ENCODE measurements around the gene GOLGA1. TPM values are rescaled to one million over a fixed set of nuclear protein-coding genes. Genes with fewer than 3 reads are reported as not detected.

GOLGA1 gene
- total and polyA plus RNA-seq, 2 of the 13 experiments (the other 11 are each of a cell fraction or from before 2014, with no cell fraction given) = 12.7 to 15.9 TPM

DNA sequence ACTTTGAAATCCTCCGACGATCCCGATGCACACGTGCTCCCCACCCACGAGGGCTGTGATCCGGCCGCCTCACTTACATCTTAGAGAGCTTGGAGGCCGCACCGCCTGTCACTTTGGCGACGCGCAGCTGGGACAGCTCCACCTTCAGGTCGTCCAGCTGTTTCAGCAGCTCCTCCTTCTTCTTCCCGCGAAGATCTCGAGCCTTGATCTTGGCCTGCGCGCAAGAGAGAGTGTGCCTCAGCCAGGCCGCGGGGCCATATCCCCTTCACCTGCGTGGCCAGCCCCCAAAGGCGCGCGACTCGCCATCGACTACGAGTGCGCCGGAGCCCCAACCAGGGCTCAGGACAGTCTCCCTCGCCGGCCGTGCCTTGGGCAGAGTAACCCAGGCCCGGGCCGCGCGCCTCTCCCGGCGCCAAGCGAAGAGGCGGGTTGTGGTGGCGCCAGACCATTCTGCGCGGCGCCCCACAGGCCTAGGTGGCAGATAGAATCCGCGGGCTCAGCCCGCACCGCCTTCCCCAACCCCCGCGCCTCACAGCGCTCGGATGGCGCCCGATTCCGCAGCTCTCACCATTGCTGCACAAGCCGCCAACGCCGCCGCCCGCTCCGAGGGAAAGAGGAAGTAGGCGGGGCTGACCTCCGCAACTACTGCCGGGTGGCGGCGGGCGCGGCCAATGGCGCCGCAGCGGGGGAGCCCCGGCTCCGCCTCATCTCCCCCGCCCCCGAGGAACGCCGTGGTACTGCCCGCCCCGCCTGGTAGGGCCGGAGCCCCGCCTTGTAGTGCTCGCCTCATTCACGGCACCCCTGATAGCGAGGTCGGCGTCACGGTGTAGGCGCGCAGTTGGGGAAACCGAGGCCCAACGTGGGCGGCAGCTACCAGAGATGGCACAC lies 79.3 kb downstream of the GOLGA1 start, which contains the start of the genes ARPC5L and RPL35 (continued):
- TF ChIP-seq, protein P1, sequence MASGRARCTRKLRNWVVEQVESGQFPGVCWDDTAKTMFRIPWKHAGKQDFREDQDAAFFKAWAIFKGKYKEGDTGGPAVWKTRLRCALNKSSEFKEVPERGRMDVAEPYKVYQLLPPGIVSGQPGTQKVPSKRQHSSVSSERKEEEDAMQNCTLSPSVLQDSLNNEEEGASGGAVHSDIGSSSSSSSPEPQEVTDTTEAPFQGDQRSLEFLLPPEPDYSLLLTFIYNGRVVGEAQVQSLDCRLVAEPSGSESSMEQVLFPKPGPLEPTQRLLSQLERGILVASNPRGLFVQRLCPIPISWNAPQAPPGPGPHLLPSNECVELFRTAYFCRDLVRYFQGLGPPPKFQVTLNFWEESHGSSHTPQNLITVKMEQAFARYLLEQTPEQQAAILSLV (CRISPR knock-in tag; IDR thresholded peaks at IDR 0.05; ENCODE audit: borderline replicate concordance) = peak; percentile 77
- TF ChIP-seq GPN1 (CRISPR knock-in tag; IDR thresholded peaks at IDR 0.05; ENCODE audit: borderline replicate concordance) = no peak
- TF ChIP-seq NR2C2 (CRISPR knock-in tag; IDR thresholded peaks at IDR 0.05; ENCODE audit: borderline replicate concordance) = peak; percentile 100
- no peak for TF ChIP-seq SMC3 (IDR thresholded peaks at IDR 0.05; ENCODE audit: low read length)
- TF ChIP-seq CBX2 (IDR thresholded peaks at IDR 0.05; ENCODE audit: low read depth, low read length) = no peak
- TF ChIP-seq CBX2 (CRISPR knock-in tag; IDR thresholded peaks at IDR 0.05; ENCODE audit: low read depth) = no peak
- TF ChIP-seq ZUFSP (CRISPR knock-in tag; IDR thresholded peaks at IDR 0.05; ENCODE audit: borderline replicate concordance) = no peak
- TF ChIP-seq NCOA5 (CRISPR knock-in tag; IDR thresholded peaks at IDR 0.05) = no peak
- no peak; the same call in 1 of the 2 replicates for TF ChIP-seq RELA (CRISPR knock-in tag; IDR thresholded peaks at IDR 0.05)
- TF ChIP-seq ZNF674 (CRISPR knock-in tag; IDR thresholded peaks at IDR 0.05; ENCODE audit: low read depth) = no peak; the same call in 1 of the 2 replicates
- TF ChIP-seq NFE2 (CRISPR knock-in tag; IDR thresholded peaks at IDR 0.05) = no peak
- TF ChIP-seq ZFY (CRISPR knock-in tag; IDR thresholded peaks at IDR 0.05) = peak; percentile 96
- peak; percentile 91; the same call in 1 of the 2 replicates for TF ChIP-seq KDM5B (CRISPR knock-in tag; IDR thresholded peaks at IDR 0.05; ENCODE audit: borderline replicate concordance)
- TF ChIP-seq KLF6 (CRISPR knock-in tag; IDR thresholded peaks at IDR 0.05) = peak; percentile 69; the same call in 1 of the 2 replicates
- TF ChIP-seq YEATS4 (CRISPR knock-in tag; IDR thresholded peaks at IDR 0.05; ENCODE audit: borderline replicate concordance) = peak; percentile 98
- TF ChIP-seq ZNF572 (CRISPR knock-in tag; IDR thresholded peaks at IDR 0.05) = no peak
- TF ChIP-seq ZNF776 (CRISPR knock-in tag; IDR thresholded peaks at IDR 0.05) = peak; percentile 50; the same call in 1 of the 2 replicates
- TF ChIP-seq POLR2G (IDR thresholded peaks at IDR 0.05; ENCODE audit: low read depth, low read length) = peak; percentile 97
- no peak; the same call in 1 of the 2 replicates for TF ChIP-seq ZNF562 (CRISPR knock-in tag; IDR thresholded peaks at IDR 0.05; ENCODE audit: borderline replicate concordance)
- 0 out of 2 replicates have a peak, but pooled peaks have one; percentile 35 for TF ChIP-seq FOXJ3 (CRISPR knock-in tag; IDR thresholded peaks at IDR 0.05; ENCODE audit: borderline replicate concordance)
- TF ChIP-seq ZIK1 (CRISPR knock-in tag; IDR thresholded peaks at IDR 0.05; ENCODE audit: borderline replicate concordance, low read depth) = peak; percentile 85
- peak; percentile 91; the same call in 1 of the 2 replicates for TF ChIP-seq WIZ (CRISPR knock-in tag; IDR thresholded peaks at IDR 0.05)
- TF ChIP-seq NR2F6 (IDR thresholded peaks at IDR 0.05) = no peak
- TF ChIP-seq NR2F6 (CRISPR knock-in tag; IDR thresholded peaks at IDR 0.05) = no peak
- TF ChIP-seq ZNF343 (CRISPR knock-in tag; IDR thresholded peaks at IDR 0.05) = no peak; the same call in 1 of the 2 replicates
- TF ChIP-seq TRIM22 (IDR thresholded peaks at IDR 0.05) = no peak

Measured in HepG2 (cell line).